ENCODE measurements around the gene SLC7A1.

The SLC7A1 gene

GRCh38 chr13:29563941-29564340 lies 31.5 kb downstream of the SLC7A1 start:
- TF ChIP-seq CTCF (IDR thresholded peaks at IDR 0.05; ENCODE audit: low read depth, low read length, poor library complexity, severe bottlenecking) (no peak), EZH2phosphoT487 (IDR thresholded peaks at IDR 0.05; ENCODE audit: borderline replicate concordance, low read length) (no peak)
- Histone ChIP-seq H3K4me2 (ENCODE audit: low read length) (no peak overlapping the region), H3K4me1 (ENCODE audit: control insufficient read depth, low read length) (no peaks in the 10 kb centered on the region), H3K79me2 (ENCODE audit: control insufficient read depth, low read length) (peaks cover 97% of the 10 kb centered on the region), H3K9me2 (replicated peaks; ENCODE audit: control insufficient read depth, low read length) (no peaks in the 10 kb centered on the region), H3K27ac (ENCODE audit: low read depth, low read length) (no peak overlapping the region), H4K20me1 (ENCODE audit: control insufficient read depth, insufficient read depth, low read depth, low read length) (peaks cover 49% of the 10 kb centered on the region), H3F3A (ENCODE audit: control insufficient read depth, insufficient read depth) (peaks cover 12% of the 10 kb centered on the region), H3K36me3 (ENCODE audit: control insufficient read depth, low read length) (no peaks in the 10 kb centered on the region), H3K27me3 (ENCODE audit: control insufficient read depth, low read length) (no peaks in the 10 kb centered on the region), H3K9me3 (ENCODE audit: control insufficient read depth, insufficient read depth, low read length) (no peaks in the 10 kb centered on the region), H3K4me3 (ENCODE audit: low read length) (no peak overlapping the region)

- Histone ChIP-seq H3K4me3 (ENCODE audit: low read length) (no peak overlapping the region), H3K9me2 (replicated peaks; ENCODE audit: control insufficient read depth, low read length) (no peaks in the 10 kb centered on the region), H3K4me1 (ENCODE audit: control insufficient read depth, low read length) (no peaks in the 10 kb centered on the region), H3F3A (ENCODE audit: control insufficient read depth, insufficient read depth) (peaks cover 12% of the 10 kb centered on the region), H3K4me2 (ENCODE audit: low read length) (no peak overlapping the region), H3K27ac (ENCODE audit: low read depth, low read length) (no peak overlapping the region), H4K20me1 (ENCODE audit: control insufficient read depth, insufficient read depth, low read depth, low read length) (peaks cover 41% of the 10 kb centered on the region), H3K79me2 (ENCODE audit: control insufficient read depth, low read length) (peaks cover 86% of the 10 kb centered on the region), H3K9me3 (ENCODE audit: control insufficient read depth, insufficient read depth, low read length) (no peaks in the 10 kb centered on the region), H3K27me3 (ENCODE audit: control insufficient read depth, low read length) (no peaks in the 10 kb centered on the region), H3K36me3 (ENCODE audit: control insufficient read depth, low read length) (no peaks in the 10 kb centered on the region)
- TF ChIP-seq EZH2phosphoT487 (IDR thresholded peaks at IDR 0.05; ENCODE audit: borderline replicate concordance, low read length) = no peak
- no peak for TF ChIP-seq CTCF (IDR thresholded peaks at IDR 0.05; ENCODE audit: low read depth, low read length, poor library complexity, severe bottlenecking)
Measured at GRCh38 chr13:29562786-29563438, 32.6 kb downstream of the SLC7A1 start.

DNA sequence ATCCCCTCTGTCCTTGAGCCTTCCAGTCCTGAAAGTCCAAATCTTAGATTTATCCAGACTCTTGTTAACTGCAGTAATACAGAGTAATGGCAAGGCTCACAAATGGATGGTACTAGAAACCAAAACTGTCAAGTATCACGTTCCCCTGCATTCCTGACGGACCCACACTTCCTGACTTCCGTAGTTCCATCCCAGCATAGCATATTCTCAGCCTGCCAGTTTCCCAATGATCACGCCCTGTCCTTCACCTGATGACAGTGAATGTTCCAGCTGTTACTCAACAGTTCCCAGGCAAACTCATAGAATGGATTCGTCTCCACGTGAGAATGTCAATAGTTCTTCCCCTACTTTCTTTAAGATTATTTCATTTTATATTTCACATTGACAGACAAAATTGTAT lies 33.6 kb downstream of the SLC7A1 start:
- H3K79me2 ChIP-seq (ENCODE audit: control insufficient read depth, low read length) = peaks cover 86% of the 10 kb centered on the region

More for the DNA sequence above, 33.6 kb downstream of the SLC7A1 start:
- Histone ChIP-seq H4K20me1 (ENCODE audit: control insufficient read depth, insufficient read depth, low read depth, low read length) (peaks cover 31% of the 10 kb centered on the region), H3K9me3 (ENCODE audit: control insufficient read depth, insufficient read depth, low read length) (no peaks in the 10 kb centered on the region), H3F3A (ENCODE audit: control insufficient read depth, insufficient read depth) (peaks cover 12% of the 10 kb centered on the region), H3K4me3 (ENCODE audit: low read length) (no peak overlapping the region), H3K4me1 (ENCODE audit: control insufficient read depth, low read length) (no peaks in the 10 kb centered on the region), H3K4me2 (ENCODE audit: low read length) (no peak overlapping the region), H3K36me3 (ENCODE audit: control insufficient read depth, low read length) (peaks cover 3% of the 10 kb centered on the region; the same call in 1 of the 2 replicates), H3K27me3 (ENCODE audit: control insufficient read depth, low read length) (no peaks in the 10 kb centered on the region), H3K9me2 (replicated peaks; ENCODE audit: control insufficient read depth, low read length) (no peaks in the 10 kb centered on the region), H3K27ac (ENCODE audit: low read depth, low read length) (no peak overlapping the region)
- no peak for TF ChIP-seq CTCF (IDR thresholded peaks at IDR 0.05; ENCODE audit: low read depth, low read length, poor library complexity, severe bottlenecking)
- TF ChIP-seq EZH2phosphoT487 (IDR thresholded peaks at IDR 0.05; ENCODE audit: borderline replicate concordance, low read length) = no peak

Data from DOHH2 (cell line).